Osteocyte (in vitro differentiated cells): ENCODE measurements around the gene STARD10. TPM values are rescaled to one million over a fixed set of nuclear protein-coding genes. Genes with fewer than 3 reads are reported as not detected.

Source experiments
- DNase-seq: peaks from one replicate; pipeline ENCODE4 v3.0.0; 2021; ENCODE audit warnings: mixed read lengths; ENCODE audit not compliant: unreplicated experiment; ENCODE audit errors: extremely low spot score
- H3K27ac Mint-ChIP-seq: one replicate; pipeline ENCODE4 v1.8.0; 2021; ENCODE audit warnings: mild to moderate bottlenecking, mixed read lengths; ENCODE audit not compliant: unreplicated experiment
- H3K27me3 Mint-ChIP-seq: one replicate; pipeline ENCODE4 v1.8.0; 2021; ENCODE audit warnings: mixed read lengths; ENCODE audit not compliant: unreplicated experiment
- H3K36me3 Mint-ChIP-seq: one replicate; pipeline ENCODE4 v1.8.0; 2021; ENCODE audit warnings: mixed read lengths; ENCODE audit not compliant: unreplicated experiment
- H3K4me1 Mint-ChIP-seq: one replicate; pipeline ENCODE4 v1.8.0; 2021; ENCODE audit warnings: mixed read lengths; ENCODE audit not compliant: unreplicated experiment
- H3K4me3 Mint-ChIP-seq: one replicate; pipeline ENCODE4 v1.8.0; 2021; ENCODE audit warnings: mild to moderate bottlenecking, moderate library complexity, mixed read lengths; ENCODE audit not compliant: unreplicated experiment
- H3K9me3 Mint-ChIP-seq: one replicate; pipeline ENCODE4 v1.8.0; 2021; ENCODE audit warnings: mixed read lengths; ENCODE audit not compliant: unreplicated experiment
- total RNA-seq: library from RNA; stranded (reverse); gene quantifications from 2 replicates; pipeline ENCODE4 v1.2.1, GENCODE V29; 2021
- TF ChIP-seq, protein P1 (sequence below): fragments of 200-600 bp; sonication (generic); IDR thresholded peaks from 2 replicates; pipeline ENCODE4 v1.5.0; 2021; ENCODE audit warnings: antibody characterized with exemption, mild to moderate bottlenecking, moderate library complexity

STARD10 gene
- total RNA-seq, 1 donor from 2014 or later: 27.7 TPM

DNA sequence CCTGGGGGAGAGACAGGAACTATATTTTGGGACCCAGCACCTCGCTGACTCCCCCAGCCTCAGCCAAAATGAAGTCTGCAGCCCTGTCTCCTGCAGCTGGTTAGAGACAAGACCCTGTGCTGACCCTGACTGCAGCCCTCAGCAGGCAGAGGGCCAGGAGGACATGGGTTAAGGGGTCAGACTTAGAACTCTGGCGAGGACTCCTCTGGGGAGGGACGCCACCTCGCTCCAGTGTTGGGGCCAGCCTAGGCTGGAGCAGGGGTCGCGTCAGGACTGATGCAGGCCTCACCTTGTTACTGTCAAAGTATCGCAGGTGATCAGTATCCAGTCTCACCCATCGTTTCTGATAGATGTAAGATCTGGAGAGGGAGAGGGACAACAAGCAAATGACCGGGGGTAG lies 82.7 kb downstream of the STARD10 start:
- Mint-ChIP-seq H3K4me3 (no peak overlapping the region), H3K4me1 (peaks cover 14% of the 10 kb centered on the region), H3K9me3 (no peaks in the 10 kb centered on the region), H3K36me3 (peaks cover 27% of the 10 kb centered on the region), H3K27me3 (no peaks in the 10 kb centered on the region), H3K27ac (no peak overlapping the region)
- TF ChIP-seq, protein P1, sequence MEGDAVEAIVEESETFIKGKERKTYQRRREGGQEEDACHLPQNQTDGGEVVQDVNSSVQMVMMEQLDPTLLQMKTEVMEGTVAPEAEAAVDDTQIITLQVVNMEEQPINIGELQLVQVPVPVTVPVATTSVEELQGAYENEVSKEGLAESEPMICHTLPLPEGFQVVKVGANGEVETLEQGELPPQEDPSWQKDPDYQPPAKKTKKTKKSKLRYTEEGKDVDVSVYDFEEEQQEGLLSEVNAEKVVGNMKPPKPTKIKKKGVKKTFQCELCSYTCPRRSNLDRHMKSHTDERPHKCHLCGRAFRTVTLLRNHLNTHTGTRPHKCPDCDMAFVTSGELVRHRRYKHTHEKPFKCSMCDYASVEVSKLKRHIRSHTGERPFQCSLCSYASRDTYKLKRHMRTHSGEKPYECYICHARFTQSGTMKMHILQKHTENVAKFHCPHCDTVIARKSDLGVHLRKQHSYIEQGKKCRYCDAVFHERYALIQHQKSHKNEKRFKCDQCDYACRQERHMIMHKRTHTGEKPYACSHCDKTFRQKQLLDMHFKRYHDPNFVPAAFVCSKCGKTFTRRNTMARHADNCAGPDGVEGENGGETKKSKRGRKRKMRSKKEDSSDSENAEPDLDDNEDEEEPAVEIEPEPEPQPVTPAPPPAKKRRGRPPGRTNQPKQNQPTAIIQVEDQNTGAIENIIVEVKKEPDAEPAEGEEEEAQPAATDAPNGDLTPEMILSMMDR: no peak
- no peak for DNase-seq

DNA sequence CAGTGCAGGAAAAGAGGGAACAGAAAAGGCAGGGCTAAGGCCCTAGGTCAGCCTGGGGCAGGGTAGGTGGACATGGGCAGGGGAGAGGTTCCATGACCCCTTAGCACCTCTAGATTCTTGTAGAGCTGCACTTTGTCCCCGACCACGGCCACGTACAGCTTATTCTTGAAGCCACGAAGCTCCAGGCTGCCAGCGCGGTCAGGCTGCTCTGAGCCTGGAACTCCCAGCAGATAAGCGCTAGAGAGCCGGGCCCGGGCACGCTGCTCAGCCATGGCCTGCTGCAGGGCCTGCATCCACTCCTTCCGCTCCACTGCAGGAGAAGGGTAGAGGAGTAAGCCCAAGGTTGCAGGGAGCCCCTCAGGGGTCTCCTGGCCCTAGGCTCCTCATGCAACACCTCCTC lies 83.6 kb downstream of the STARD10 start:
- Mint-ChIP-seq H3K27me3 (no peaks in the 10 kb centered on the region), H3K4me1 (peaks cover 22% of the 10 kb centered on the region), H3K4me3 (no peak overlapping the region), H3K36me3 (peaks cover 32% of the 10 kb centered on the region), H3K27ac (no peak overlapping the region), H3K9me3 (no peaks in the 10 kb centered on the region)
- DNase-seq: no peak
- TF ChIP-seq, protein P1: no peak

DNA sequence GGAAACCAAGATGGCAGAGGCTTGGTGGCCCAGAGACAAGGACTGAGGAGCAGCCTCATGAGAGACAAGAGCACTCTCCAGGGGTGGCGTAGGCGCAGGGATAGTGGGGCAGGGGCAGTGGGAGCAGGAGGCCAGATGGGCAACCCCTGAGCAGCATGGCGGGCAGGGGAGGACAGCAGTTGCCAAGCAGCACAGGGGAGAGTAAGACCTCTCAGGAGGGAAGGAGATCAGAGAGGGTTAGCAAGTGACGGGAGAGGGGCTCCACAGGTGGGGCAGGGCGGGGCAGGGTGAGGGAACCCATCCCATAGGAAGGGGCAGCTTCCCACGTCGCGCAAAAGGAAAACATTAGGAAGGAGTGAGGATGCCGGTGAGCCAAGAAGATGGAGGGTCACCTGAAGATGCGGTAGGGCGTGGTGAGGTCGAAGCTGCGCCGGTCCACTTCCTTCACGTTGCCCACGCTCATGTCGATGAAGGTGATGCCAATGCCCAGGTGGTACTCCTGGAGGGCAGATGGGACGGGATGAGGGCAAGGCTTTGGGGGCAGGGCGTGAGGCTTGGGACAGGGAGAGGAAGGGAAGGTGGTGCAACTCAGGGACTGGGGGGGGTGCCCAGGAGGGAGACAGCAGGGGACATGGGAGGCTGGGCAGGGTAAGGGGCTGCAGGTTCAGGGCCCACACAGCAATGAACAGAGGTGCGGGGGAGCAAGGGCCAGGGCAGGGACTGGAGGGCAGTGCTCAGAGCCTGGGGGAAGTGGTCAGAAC lies 84.2 kb downstream of the STARD10 start:
- H3K4me1 Mint-ChIP-seq: peaks cover 29% of the 10 kb centered on the region
- peaks cover 32% of the 10 kb centered on the region for H3K36me3 Mint-ChIP-seq
- DNase-seq: no peak
- H3K27me3 Mint-ChIP-seq: no peaks in the 10 kb centered on the region
- TF ChIP-seq, protein P1: no peak
- no peak overlapping the region for H3K4me3 Mint-ChIP-seq
- no peaks in the 10 kb centered on the region for H3K9me3 Mint-ChIP-seq
- no peak overlapping the region for H3K27ac Mint-ChIP-seq

DNA sequence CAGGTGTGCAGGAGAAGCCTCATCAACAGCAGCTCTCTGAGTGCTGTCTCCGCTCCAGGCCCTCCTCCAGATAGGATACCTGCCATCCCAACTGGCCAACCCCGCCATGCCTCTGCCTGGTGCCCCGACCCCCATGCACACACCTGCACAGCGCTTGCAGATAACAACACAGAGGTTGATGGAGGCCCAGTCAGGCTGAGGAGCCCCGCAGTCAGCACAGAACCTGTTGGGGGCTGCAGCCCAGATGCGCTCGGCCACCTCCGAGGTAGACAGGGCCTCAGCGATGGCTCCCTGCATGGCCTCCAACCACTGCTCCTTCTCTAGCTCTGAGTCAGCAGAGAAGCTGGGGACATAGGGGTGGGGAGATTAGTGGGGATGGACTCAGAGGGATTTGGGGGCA lies 86.8 kb downstream of the STARD10 start:
- DNase-seq: no peak
- TF ChIP-seq, protein P1: no peak
- H3K27ac Mint-ChIP-seq: no peak overlapping the region
- H3K4me1 Mint-ChIP-seq: peaks cover 46% of the 10 kb centered on the region
- H3K9me3 Mint-ChIP-seq: no peaks in the 10 kb centered on the region
- peaks cover 28% of the 10 kb centered on the region for H3K36me3 Mint-ChIP-seq
- no peaks in the 10 kb centered on the region for H3K27me3 Mint-ChIP-seq
- no peak overlapping the region for H3K4me3 Mint-ChIP-seq

DNA sequence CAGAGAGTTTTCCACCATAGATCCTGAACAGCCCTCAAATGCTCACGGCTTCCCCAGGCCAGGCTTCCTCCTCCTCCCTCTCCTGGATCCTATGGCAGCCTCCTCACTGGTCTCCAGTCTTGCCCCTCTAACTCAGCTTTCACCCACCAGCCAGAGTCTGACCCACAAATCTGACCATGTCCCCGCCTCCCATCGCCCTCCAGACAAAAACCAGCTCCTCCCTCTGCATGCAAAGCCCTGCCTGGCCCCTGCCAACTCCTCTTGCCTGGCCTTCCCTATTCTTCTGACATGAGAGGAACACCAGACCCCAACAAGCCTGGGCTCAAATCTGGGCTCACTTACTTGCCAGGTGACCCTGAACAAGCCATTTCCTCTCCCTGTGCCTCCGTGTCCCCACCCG lies 87.3 kb downstream of the STARD10 start:
- Mint-ChIP-seq H3K27me3 (no peaks in the 10 kb centered on the region), H3K27ac (no peak overlapping the region), H3K4me1 (peaks cover 46% of the 10 kb centered on the region), H3K36me3 (peaks cover 28% of the 10 kb centered on the region), H3K4me3 (no peak overlapping the region), H3K9me3 (no peaks in the 10 kb centered on the region)
- DNase-seq: no peak
- TF ChIP-seq, protein P1: no peak
